K562 (cell line): Measurements from ENCODE around the gene SOCS3. TPM values are rescaled to one million over a fixed set of nuclear protein-coding genes. Genes with fewer than 3 reads are reported as not detected.

ENCODE experiments used
- ATAC-seq: fragments of 200-7000 bp; cut with Tn5 transposase; 3 replicates; pipeline ENCODE4 v1.9.1; 2020; ENCODE audit warnings: moderate library complexity
- BruUV-seq: library from RNA; stranded (reverse); fragments of 400-500 nt; replicated peaks from 2 replicates; lab custom pipeline; 2021; lab: Mats Ljungman, UMichigan
- CTCF ChIA-PET: fragments of 300-600 bp; formaldehyde crosslinking; extraction: SDS; loops from one replicate; lab custom pipeline; 2021; ENCODE audit warnings: low intra/inter-chr PET ratio; lab: Yijun Ruan, JAX
- POLR2A ChIA-PET: fragments of 300-600, 350-650 bp; sonication (Branson Sonifier 250); formaldehyde crosslinking; extraction: SDS; loops from one replicate; lab custom pipeline; 2021; ENCODE audit warnings: antibody characterized with exemption, inconsistent platforms; lab: Yijun Ruan, JAX
- DNase-seq, 4 experiments: peaks; one replicate each; pipeline versions ENCODE4 v3.0.0 to v3.0.0-alpha.2; 2011 to 2018; ENCODE audit warnings: low spot score in 3 of 4, mixed read lengths in 3 of 4; ENCODE audit errors: extremely low read depth in 1 of 4
- FAIRE-seq: peaks from 2 replicates; lab custom pipeline; 2011; peaks lifted over from hg19 to GRCh38; lab: Jason Lieb, UNC
- H2AFZ ChIP-seq: 2 replicates; pipeline ENCODE4 v1.6.0; 2011; ENCODE audit warnings: low read depth, low read length, control low read depth, inconsistent platforms
- H3K27ac ChIP-seq: fragments of 200-600 bp; 3 replicates; pipeline ENCODE4 v1.8.0; 2011; ENCODE audit warnings: low read depth, mild to moderate bottlenecking, control low read depth, inconsistent platforms, low read length, moderate library complexity, mixed read lengths; ENCODE audit errors: extremely low read depth
- H3K27me3 ChIP-seq, 2 experiments: fragments of 300-600 bp in 1 of 2; 2 replicates in 1 of 2; 3 replicates in 1 of 2; pipeline versions ENCODE4 v1.6.0 to v1.8.0; 2011; ENCODE audit warnings: inconsistent platforms in 2 of 2, low read length in 2 of 2, mild to moderate bottlenecking in 1 of 2, mixed read lengths in 1 of 2, moderate library complexity in 1 of 2; ENCODE audit not compliant: control insufficient read depth in 2 of 2, insufficient read depth in 2 of 2
- H3K36me3 ChIP-seq: fragments of 300-600 bp; 3 replicates; pipeline ENCODE4 v1.8.0; 2011; ENCODE audit warnings: mild to moderate bottlenecking, low read length, inconsistent platforms; ENCODE audit not compliant: control insufficient read depth, insufficient read depth
- H3K4me1 ChIP-seq, 2 experiments: fragments of 200-600 bp in 1 of 2; replicated peaks in 1 of 2; 2 replicates in 1 of 2; 3 replicates in 1 of 2; pipeline versions ENCODE4 v1.5.1 to v1.8.0; 2011; ENCODE audit warnings: inconsistent platforms in 2 of 2, low read length in 2 of 2, mild to moderate bottlenecking in 1 of 2, mixed read lengths in 1 of 2, moderate library complexity in 1 of 2; ENCODE audit not compliant: control insufficient read depth in 2 of 2, insufficient read depth in 2 of 2
- H3K4me2 ChIP-seq: 2 replicates; pipeline ENCODE4 v1.6.1; 2011; ENCODE audit warnings: low read length, control low read depth, inconsistent platforms, mixed read lengths; ENCODE audit not compliant: insufficient read depth
- H3K4me3 ChIP-seq: fragments of 200-600 bp; sonication (generic), shearing (Covaris generic); 2 replicates; pipeline ENCODE4 v1.5.1; 2016; ENCODE audit warnings: control low read depth, inconsistent platforms
- H3K79me2 ChIP-seq: fragments of 200-600 bp; 3 replicates; pipeline ENCODE4 v1.8.0; 2011; ENCODE audit warnings: low read length, inconsistent platforms; ENCODE audit not compliant: control insufficient read depth, insufficient read depth
- H3K9ac ChIP-seq, 2 experiments: 2 replicates each; pipeline versions ENCODE4 v1.6.0 to v1.6.1; 2011; ENCODE audit warnings: low read depth in 2 of 2, low read length in 2 of 2, control low read depth in 1 of 2, inconsistent platforms in 1 of 2, mild to moderate bottlenecking in 1 of 2, mixed read lengths in 1 of 2; ENCODE audit not compliant: insufficient read depth in 1 of 2
- H3K9me1 ChIP-seq: one replicate; pipeline ENCODE4 v1.6.0; 2011; ENCODE audit warnings: inconsistent platforms, mild to moderate bottlenecking, low read length, moderate library complexity; ENCODE audit not compliant: control insufficient read depth, insufficient read depth
- H3K9me3 ChIP-seq: replicated peaks from 2 replicates; pipeline ENCODE4 v1.5.1; 2011; ENCODE audit warnings: low read depth, low read length, inconsistent platforms; ENCODE audit not compliant: control insufficient read depth, insufficient read depth
- H4K20me1 ChIP-seq: replicated peaks from 2 replicates; pipeline ENCODE4 v1.6.1; 2011; ENCODE audit warnings: low read length, inconsistent platforms, mixed read lengths; ENCODE audit not compliant: control insufficient read depth, insufficient read depth
- MLLT1 ChIP-seq, 2 experiments: fragments of 450-650 bp; IDR thresholded peaks; 2 replicates each; pipeline ENCODE4 v1.6.1; 2016
- ZBTB33 ChIP-seq: sonication (generic); formaldehyde crosslinking; IDR thresholded peaks from 2 replicates; pipeline ENCODE4 v1.8.1; 2023; ENCODE audit warnings: mild to moderate bottlenecking, missing genetic modification reagents
- WGBS: fragments of 100-300 bp; shearing (Covaris generic); methylation state at CpG from one replicate; pipeline ENCODE4 v1.1.6; 2016; ENCODE audit warnings: low coverage, mixed read lengths; ENCODE audit not compliant: insufficient coverage; ENCODE audit errors: missing lambda C conversion rate; 5-methylcytosine and 5-hydroxymethylcytosine counted together
- in situ Hi-C: fragments of 300-500 bp; cut with MboI; formaldehyde crosslinking; loops from 4 replicates; pipeline ENCODE4 v1.15.0; 2018; ENCODE audit warnings: inconsistent platforms, mixed read lengths
- intact Hi-C: fragments of 100-400 bp; cut with micrococcal nuclease; formaldehyde crosslinking; loops from 2 replicates; pipeline ENCODE4 v1.14.2; 2022
- polyA plus RNA-seq, 8 experiments: library from polyadenylated mRNA; depleted of rRNA in 4 of 8; stranded (reverse) in 5 of 8; unstranded in 3 of 8; fragments of >200 nt; fragmentation: Nextera tagmentation in 2 of 8; fragmentation: Illumina TruSeq in 1 of 8; extraction: Ambion mirVana in 2 of 8; extraction: Trizol in 1 of 8; gene quantifications; 2 replicates each; pipeline versions ENCODE4 v1.2.1 to v1.2.3, GENCODE V29; 2011 to 2014; ENCODE audit warnings: inconsistent platforms in 1 of 8, missing spikeins in 1 of 8
- total RNA-seq, 7 experiments: library from RNA; depleted of rRNA in 6 of 7; stranded (reverse); fragments of >200 nt in 6 of 7; fragmentation: Illumina TruSeq in 2 of 7; extraction: Trizol in 2 of 7; gene quantifications; 2 replicates each; pipeline versions ENCODE4 v1.2.1 to v1.2.3, GENCODE V29; 2011 to 2021; ENCODE audit warnings: low replicate concordance in 1 of 7

SOCS3 gene
- total and polyA plus RNA-seq, 9 of the 15 experiments (the other 6 are each of a cell fraction or from before 2014, with no cell fraction given), result 0.56 to 38.9 (median 13.7) TPM

GRCh38 chr17:78327880-78328279 is 32.0 kb downstream of the SOCS3 start:
- no peak for FAIRE-seq
- whole genome bisulfite sequencing, result 82% methylated on average over 5 of the region's 5 CpGs
- H3K27ac ChIP-seq, result no peak overlapping the region

More at GRCh38 chr17:78327880-78328279, 32.0 kb downstream of the SOCS3 start:
- DNase-seq (no peak), ATAC-seq (no peak)
- peak; percentile 72; the same call in 1 of the 2 replicates for TF ChIP-seq ZBTB33 (CRISPR knock-in tag)
- TF ChIP-seq MLLT1 (IDR thresholded peaks at IDR 0.05), result no peak
- Histone ChIP-seq H2AFZ (no peak overlapping the region), H3K27me3 (no peaks in the 10 kb centered on the region), H3K9ac (peak overlapping the region in 1 of 2 experiments; percentile 56; a peak in 1 of 4 replicates), H3K4me1 (peaks cover 3 to 26% of the 10 kb centered on the region in 2 experiments; a peak in 4 of 5 replicates), H3K4me3 (no peak overlapping the region), H3K9me1 (no peaks in the 10 kb centered on the region), H4K20me1 (no peaks in the 10 kb centered on the region), H3K79me2 (no peaks in the 10 kb centered on the region), H3K9me3 (no peaks in the 10 kb centered on the region), H3K36me3 (no peaks in the 10 kb centered on the region), H3K4me2 (no peak overlapping the region)
- intact Hi-C loops (no loop called here), in situ Hi-C loops (no loop called here)
- ChIA-PET CTCF (no interaction called here), POLR2A (no interaction called here)
- no TSS peak for BruUV-seq
